H54 (cell line): ENCODE measurements around the gene FAM83E.
A peak's percentile ranks its signal among the peaks of the same experiment; 100 is the strongest.

ENCODE experiments used
- DNase-seq: peaks from one replicate; pipeline ENCODE4 v3.0.0; 2011; ENCODE audit warnings: low spot score, mixed read lengths; ENCODE audit not compliant: insufficient read length
- FAIRE-seq: peaks from 3 replicates; lab custom pipeline; 2011; peaks lifted over from hg19 to GRCh38; lab: Jason Lieb, UNC
- POLR2A ChIP-seq: IDR thresholded peaks from 2 replicates; pipeline ENCODE4 v1.6.1; 2011; ENCODE audit warnings: low read depth, mild to moderate bottlenecking, low read length

Gene FAM83E

DNA sequence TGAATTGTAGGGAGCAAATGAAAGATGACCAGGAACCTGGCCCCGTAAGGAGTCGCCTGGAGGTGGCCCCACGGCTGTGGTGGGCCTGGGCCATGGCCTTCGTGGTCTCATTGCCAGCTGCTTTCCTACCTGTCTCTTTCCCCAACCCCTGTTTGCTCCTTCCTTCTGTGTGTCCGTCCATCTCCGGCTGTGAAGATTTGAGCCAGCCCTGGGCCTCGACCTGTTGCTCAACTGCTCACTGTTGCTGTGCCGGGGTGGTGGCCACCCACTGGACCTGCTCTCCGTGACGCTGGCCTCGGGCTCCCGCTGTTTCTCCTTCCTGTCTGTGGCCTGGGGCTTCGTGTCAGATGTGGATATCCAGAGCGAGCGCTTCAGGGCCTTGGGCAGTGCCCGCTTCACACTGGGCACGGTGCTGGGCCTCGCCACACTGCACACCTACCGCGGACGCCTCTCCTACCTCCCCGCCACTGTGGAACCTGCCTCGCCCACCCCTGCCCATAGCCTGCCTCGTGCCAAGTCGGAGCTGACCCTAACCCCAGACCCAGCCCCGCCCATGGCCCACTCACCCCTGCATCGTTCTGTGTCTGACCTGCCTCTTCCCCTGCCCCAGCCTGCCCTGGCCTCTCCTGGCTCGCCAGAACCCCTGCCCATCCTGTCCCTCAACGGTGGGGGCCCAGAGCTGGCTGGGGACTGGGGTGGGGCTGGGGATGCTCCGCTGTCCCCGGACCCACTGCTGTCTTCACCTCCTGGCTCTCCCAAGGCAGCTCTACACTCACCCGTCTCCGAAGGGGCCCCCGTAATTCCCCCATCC lies 13.8 kb upstream of the FAM83E start:
- no peak for DNase-seq
- FAIRE-seq = no peak
- no peak for TF ChIP-seq POLR2A

DNA sequence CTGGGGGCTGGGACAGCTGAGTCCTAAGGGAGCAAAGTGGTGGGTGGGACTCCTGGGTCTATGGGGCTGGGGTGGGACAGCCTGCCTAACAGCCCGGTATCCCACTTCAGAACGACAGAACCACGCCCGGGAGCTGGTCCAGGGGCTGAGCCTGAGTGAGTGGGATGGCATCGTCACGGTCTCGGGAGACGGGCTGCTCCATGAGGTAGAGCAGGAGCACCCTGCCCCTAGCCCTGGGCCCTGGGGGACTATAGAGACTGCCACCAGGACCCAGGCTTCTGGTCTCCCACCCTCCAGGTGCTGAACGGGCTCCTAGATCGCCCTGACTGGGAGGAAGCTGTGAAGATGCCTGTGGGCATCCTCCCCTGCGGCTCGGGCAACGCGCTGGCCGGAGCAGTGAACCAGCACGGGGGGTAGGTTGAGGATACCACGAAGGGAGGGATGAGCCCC lies 13.0 kb upstream of the FAM83E start:
- DNase-seq (no peak), FAIRE-seq (no peak)
- no peak for TF ChIP-seq POLR2A

DNA sequence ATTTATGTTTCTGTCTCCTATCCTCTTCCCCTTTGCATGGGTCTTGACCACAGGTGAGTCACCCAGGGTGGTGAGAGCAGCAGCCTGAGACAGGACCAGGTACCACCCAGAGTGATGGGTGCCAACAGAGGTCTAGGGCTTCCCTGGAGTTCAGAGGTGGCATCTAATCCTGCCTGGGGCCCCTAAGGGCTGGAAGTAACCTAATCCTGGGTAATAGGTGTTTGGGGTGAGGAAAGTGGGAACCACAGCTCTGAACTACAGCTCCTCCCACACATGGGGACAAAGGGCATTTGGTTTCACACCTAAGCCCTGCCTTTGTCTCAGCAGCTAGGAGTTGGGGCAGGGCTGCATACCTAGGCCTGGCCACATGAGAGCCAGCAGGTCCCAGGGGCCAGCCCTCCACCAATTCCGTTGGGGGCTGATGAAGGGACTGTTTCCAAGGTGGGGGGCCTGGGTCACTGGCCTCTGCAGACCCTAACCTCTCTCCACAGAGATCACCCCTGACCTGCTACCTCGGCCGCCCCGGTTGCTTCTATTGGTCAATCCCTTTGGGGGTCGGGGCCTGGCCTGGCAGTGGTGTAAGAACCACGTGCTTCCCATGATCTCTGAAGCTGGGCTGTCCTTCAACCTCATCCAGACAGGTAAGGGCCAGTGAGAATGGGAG lies 12.5 kb upstream of the FAM83E start:
- DNase-seq (no peak), FAIRE-seq (no peak)
- TF ChIP-seq POLR2A = no peak

DNA sequence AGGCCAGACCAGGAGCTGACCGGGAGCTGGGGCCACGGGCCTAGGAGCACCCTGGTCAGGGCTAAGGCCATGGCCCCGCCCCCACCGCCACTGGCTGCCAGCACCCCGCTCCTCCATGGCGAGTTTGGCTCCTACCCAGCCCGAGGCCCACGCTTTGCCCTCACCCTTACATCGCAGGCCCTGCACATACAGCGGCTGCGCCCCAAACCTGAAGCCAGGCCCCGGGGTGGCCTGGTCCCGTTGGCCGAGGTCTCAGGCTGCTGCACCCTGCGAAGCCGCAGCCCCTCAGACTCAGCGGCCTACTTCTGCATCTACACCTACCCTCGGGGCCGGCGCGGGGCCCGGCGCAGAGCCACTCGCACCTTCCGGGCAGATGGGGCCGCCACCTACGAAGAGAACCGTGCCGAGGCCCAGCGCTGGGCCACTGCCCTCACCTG lies 11.0 kb upstream of the FAM83E start:
- FAIRE-seq = no peak
- no peak for DNase-seq
- no peak for TF ChIP-seq POLR2A

DNA sequence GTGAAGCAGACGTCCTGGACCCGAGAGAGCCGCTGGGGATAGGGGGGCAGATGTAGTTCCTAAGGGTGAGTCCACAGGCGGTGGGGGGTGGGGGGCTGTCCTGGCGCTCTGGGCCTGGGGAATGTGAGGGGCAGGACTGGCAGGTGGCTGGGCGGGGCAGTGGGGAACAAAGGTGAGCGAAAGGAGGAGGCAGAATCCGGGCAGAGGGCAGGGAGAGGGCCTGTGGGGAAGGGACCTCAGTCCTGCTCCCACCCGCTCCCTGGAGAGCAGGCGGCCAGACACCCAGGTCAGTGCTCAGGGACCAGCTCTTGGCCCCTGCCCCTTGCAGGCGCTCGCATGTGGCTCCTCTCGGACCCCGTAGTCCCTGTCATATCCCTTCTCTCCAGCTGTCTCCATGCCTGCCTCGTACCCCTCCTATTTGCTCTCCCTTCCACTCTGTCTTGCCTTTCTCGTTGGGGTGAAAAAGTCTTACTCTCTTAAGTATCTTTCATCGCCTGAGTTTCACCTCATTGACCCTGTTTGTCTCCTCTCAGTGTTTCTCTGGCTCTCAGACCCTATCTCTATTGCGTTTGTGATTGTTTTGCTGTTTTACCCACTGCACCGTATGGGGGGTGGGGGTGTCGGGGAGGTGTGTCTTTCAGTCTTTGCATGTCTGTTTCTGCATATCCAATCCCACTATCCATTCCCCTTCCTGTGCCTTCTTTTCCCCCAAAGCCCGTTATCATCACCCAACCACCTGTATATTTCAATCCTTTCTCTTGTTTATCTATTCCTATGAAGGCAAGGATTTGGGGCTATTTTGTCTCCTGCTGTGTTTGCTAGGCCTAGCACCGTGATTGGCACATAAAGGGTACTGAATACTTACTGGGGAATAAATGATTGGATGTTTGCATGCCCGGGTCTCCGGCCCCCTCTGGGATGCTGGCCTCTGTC lies 10.2 kb upstream of the FAM83E start:
- no peak for TF ChIP-seq POLR2A
- DNase-seq (no peak), FAIRE-seq (no peak)

DNA sequence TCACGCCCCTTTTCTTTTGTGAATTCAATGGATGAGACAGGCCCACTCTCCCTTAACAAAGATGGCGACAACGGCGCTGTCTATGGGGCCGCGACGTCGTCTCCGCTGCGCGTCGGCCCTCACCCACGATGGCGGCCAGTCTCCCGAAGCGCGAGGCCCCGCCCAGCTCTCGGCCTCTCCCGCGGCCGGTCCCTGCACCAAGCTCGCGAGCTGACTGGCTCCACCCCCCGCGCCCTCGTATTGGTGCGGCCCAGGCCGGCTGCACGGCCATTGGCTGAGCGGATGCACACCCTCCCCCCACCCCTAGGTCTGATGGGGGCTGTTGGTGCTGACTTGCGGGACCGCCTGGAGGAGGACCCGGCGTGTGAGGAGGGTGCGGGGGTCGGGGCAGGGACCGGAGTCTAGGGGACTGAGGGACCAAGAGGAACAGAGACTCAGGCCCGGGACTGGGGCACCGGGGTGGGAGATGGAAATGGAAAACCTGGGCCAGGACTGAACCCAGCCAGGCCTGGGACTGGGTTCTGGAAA lies 9.3 kb upstream of the FAM83E start:
- TF ChIP-seq POLR2A = no peak
- FAIRE-seq = no peak
- DNase-seq = peak; percentile 82

DNA sequence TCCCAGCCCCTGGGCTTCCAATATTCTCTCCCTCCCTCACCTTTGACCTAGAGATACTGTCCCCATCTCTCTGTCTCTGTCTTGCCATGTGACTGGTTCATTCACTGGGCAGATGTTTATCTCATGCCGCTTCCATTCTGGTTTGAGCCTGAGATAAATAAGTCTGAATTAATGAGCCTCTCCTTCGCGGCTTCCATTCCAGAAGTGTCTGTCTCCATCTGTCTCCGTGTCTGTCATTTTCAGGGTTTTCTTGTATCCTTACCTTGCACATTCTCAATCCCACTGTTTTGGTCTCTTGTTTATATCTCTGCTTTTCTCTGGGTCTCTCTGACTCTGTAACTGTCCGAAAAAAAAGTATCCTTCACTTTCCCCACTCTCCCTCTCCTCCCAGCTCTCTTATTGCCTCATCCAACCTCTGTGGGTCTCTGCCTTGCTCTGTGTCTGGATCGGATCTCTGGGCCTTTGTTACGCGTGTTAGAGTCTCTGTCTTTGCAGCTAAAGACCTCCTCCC lies 8.7 kb upstream of the FAM83E start:
- no peak for TF ChIP-seq POLR2A
- FAIRE-seq (no peak), DNase-seq (no peak)

DNA sequence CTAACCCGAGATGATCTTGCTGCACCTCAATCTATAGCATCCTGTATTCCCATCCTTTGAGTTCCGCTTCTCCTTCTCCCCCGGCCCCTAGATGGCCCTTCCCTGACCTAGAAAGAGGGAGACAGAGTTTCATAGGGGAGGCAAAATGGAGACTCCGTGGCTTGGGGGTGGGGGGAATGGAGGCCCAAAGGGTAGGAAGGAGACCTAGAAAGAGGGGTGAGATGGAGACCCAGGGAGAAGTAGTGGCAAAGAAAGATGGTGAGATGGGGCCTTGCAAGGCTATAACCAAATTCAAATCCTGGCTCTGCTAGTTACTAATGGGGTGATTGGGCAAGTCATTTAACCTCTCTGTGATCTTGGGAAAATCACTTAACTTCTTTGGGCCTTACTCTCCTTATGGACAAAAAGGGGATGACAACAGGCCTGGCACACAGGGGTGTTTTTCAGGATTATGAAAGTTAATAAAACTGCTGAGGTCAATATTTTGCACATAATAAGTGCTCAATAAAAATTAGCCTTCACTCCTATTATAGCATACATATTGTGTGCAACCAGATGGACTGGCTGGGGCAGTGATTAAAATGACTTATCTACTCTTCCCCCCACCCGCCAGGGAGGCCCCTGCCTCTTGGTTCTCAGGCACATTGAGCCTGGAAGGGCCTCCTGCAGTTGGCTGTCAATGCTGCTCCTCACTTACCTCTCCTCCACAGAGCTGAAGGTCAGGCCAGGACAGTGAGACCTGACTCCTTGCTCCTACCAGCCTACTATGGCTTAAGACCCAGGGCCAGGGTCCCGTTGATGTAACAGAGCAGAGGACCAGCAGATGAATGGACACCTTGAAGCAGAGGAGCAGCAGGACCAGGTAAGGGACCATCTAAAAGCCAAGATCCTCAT lies 5.1 kb upstream of the FAM83E start:
- no peak for TF ChIP-seq POLR2A
- DNase-seq (no peak), FAIRE-seq (no peak)

DNA sequence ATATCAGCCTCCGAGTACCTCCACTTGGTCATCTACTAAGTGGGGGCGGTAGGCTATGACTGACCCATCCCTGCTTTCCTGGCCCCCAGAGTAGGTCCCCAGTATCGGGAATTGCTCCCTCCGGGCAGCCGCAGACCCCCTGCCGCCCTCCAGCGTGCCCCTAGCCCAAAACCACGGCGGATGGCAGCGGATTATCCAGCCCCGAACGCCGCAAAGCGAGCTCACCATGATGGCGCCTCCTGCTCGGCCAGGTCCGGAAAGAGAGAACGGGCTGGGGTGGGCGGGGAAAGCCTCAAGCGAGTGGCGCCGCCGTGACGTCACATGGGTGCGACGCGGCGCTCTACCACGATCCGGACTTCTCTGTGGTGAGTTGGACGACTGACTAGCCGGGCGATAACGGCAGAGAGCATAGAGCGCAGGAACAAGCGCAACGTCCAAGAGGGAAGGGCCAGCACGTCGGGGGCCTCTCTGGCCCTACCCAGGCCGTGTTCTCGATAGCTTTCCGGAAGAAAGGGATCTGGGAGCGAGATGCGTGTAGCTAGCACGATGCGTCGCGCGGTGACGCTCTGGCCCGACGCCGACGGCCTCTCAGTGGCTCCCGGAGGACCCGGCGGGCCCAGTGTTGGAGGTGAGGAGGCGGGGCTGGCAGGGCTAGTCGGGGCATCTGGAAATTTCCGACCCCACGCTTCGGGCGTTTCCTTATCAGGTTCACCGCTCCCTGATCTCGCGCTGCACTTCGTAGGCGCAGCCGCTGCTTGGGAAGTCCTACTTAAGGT lies 4.2 kb upstream of the FAM83E start, which contains the start of the genes RPL18 and SPHK2:
Gene RPL18 (minus strand): TSS at position 263 of the 776 bp plus-strand sequence. CDS start 35 bp downstream, at position 228.
Gene SPHK2 (plus strand): TSS at position 591 of the 776 bp plus-strand sequence. CDS start 1,009 bp downstream, outside the sequence.
- DNase-seq (peak; percentile 77), FAIRE-seq (peak; percentile 79)
- TF ChIP-seq POLR2A = peak; percentile 78

DNA sequence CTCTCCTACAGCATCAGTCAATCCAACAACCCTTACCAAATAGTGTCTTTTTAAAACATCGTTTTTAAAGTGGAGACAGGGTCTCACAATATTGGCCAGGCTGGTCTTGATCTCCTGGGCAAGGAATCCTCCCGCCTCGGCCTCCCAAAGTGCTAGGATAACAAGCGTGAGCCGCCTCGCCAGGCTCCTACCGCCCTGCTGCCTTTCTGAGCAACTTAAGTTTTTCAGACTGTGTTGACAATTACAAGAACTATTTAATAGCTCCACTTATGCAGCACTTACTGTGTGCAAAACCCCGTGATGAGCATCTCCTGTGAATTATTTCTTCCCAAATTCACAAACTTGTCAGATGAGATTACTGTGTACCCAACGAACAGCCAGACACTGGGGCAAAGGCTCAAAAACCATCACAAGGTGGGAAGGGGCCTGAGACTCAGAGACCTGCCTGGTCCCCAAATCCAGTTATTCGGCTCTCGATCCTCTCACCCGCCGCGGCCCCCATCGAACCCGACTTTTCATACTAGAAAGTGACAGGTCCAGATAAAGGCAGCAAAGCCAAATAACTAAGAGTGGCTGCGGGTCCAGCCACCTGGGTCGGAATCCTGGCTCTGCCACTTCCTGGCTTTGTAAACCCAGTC lies 3.5 kb upstream of the FAM83E start:
- no peak for TF ChIP-seq POLR2A
- FAIRE-seq (no peak), DNase-seq (no peak)
